HG02610 (cell line): ENCODE data around the gene NANS.
"Not testable (repeated sequence)": the region's sequence is repeated elsewhere in the genome, so short reads cannot be mapped to it uniquely, and the experiment has no call there.

Experiments
- ATAC-seq: cut with Tn5 transposase; IDR thresholded peaks from one replicate; pipeline ENCODE4 v1.9.1; 2021; ENCODE audit warnings: mild to moderate bottlenecking, moderate library complexity; ENCODE audit not compliant: unreplicated experiment

Gene NANS

GRCh38 chr9:98099346-98099745, 42.8 kb downstream of the NANS start:
- ATAC-seq, result no peak

- ATAC-seq, result no peak
These were observed 43.4 kb downstream of the NANS start for GRCh38 chr9:98099898-98100297.

GRCh38 chr9:98100456-98100855, 43.9 kb downstream of the NANS start:
- ATAC-seq, result no peak

GRCh38 chr9:98101416-98101815, 44.9 kb downstream of the NANS start:
- no peak for ATAC-seq

- peak; percentile 92 for ATAC-seq
These were observed 45.3 kb downstream of the NANS start for GRCh38 chr9:98101868-98102273.

- ATAC-seq, result no peak
These were observed 47.9 kb downstream of the NANS start for GRCh38 chr9:98104445-98104881.

- no peak for ATAC-seq
These were observed 48.5 kb downstream of the NANS start for GRCh38 chr9:98105006-98105405.

GRCh38 chr9:98107926-98108325, 51.4 kb downstream of the NANS start:
- no peak for ATAC-seq

- ATAC-seq, result peak; percentile 75
These were observed 52.0 kb downstream of the NANS start for GRCh38 chr9:98108531-98109031.

- ATAC-seq, result no peak
These were observed 52.5 kb downstream of the NANS start for GRCh38 chr9:98109052-98109451.

- ATAC-seq, result not testable (repeated sequence)
These were observed 60.6 kb downstream of the NANS start for GRCh38 chr9:98117097-98117496.

- peak; percentile 41 for ATAC-seq
These were observed 61.6 kb downstream of the NANS start for GRCh38 chr9:98117984-98118639.

GRCh38 chr9:98118640-98119601, 62.4 kb downstream of the NANS start, which contains the start of gene TRIM14:
TRIM14 (minus strand) TSS chr9:98119222; CDS start chr9:98119188, 34 bp downstream.
- ATAC-seq, result peak; percentile 61

GRCh38 chr9:98120476-98120875, 63.9 kb downstream of the NANS start:
- ATAC-seq, result no peak

GRCh38 chr9:98121058-98121457, 64.5 kb downstream of the NANS start:
- no peak for ATAC-seq

GRCh38 chr9:98124091-98124490, 67.6 kb downstream of the NANS start:
- not testable (repeated sequence) for ATAC-seq

- no peak for ATAC-seq
These were observed 68.3 kb downstream of the NANS start for GRCh38 chr9:98124637-98125426.

- no peak for ATAC-seq
These were observed 70.7 kb downstream of the NANS start for GRCh38 chr9:98127226-98127625.

- no peak for ATAC-seq
These were observed 71.8 kb downstream of the NANS start for GRCh38 chr9:98128316-98128715.

GRCh38 chr9:98129451-98129881, 72.9 kb downstream of the NANS start:
- ATAC-seq, result peak; percentile 70

GRCh38 chr9:98130060-98130459, 73.5 kb downstream of the NANS start:
- ATAC-seq, result not testable (repeated sequence)
